Measurements from ENCODE around the gene LRCOL1. TPM values are rescaled to one million over a fixed set of nuclear protein-coding genes. Genes with fewer than 3 reads are reported as not detected.

LRCOL1 gene
- total RNA-seq, 2 donors from 2014 or later: not detected

- no peak overlapping the region for H3K4me3 ChIP-seq (ENCODE audit: low read length)
- no peak for TF ChIP-seq CTCF (conservative IDR thresholded peaks at IDR 0.05)
- no peak overlapping the region for H3K9ac ChIP-seq (ENCODE audit: extremely low read depth, low read length, poor library complexity, severe bottlenecking)
- peaks cover 6% of the 10 kb centered on the region for H3K27me3 ChIP-seq (ENCODE audit: control insufficient read depth, insufficient read depth, low read length, poor library complexity, severe bottlenecking)
- Mint-ChIP-seq H3K4me1 (no peaks in the 10 kb centered on the region), H3K36me3 (ENCODE audit: low read depth) (peaks cover 2% of the 10 kb centered on the region), H3K27ac (no peak overlapping the region), H3K4me3 (no peak overlapping the region), H3K27me3 (ENCODE audit: insufficient read depth) (peaks cover 46% of the 10 kb centered on the region), H3K9me3 (no peaks in the 10 kb centered on the region)
- H3K9me3 ChIP-seq (ENCODE audit: control insufficient read depth, low read length): no peaks in the 10 kb centered on the region
- no peak for DNase-seq
- H3K4me1 ChIP-seq (ENCODE audit: control insufficient read depth, insufficient read depth, low read length): no peaks in the 10 kb centered on the region
- H3K36me3 ChIP-seq (ENCODE audit: control insufficient read depth, insufficient read depth, low read length): no peaks in the 10 kb centered on the region
- 83 to 94% methylated on average over 12 to 19 of the region's 19 CpGs for WGBS, 2 experiments (ENCODE audit: insufficient coverage in 1 of 2, insufficient read length in 1 of 2)
- H3K27ac ChIP-seq (ENCODE audit: low read depth, low read length): no peak overlapping the region
These were observed 52.9 kb downstream of the LRCOL1 start for GRCh38 chr12:132557291-132558015.

- Mint-ChIP-seq H3K9me3 (no peaks in the 10 kb centered on the region), H3K27ac (no peak overlapping the region), H3K4me3 (no peak overlapping the region), H3K36me3 (ENCODE audit: low read depth) (peaks cover 3% of the 10 kb centered on the region), H3K27me3 (ENCODE audit: insufficient read depth) (peaks cover 53% of the 10 kb centered on the region), H3K4me1 (no peaks in the 10 kb centered on the region)
- Histone ChIP-seq H3K36me3 (ENCODE audit: control insufficient read depth, insufficient read depth, low read length) (no peaks in the 10 kb centered on the region), H3K9ac (ENCODE audit: extremely low read depth, low read length, poor library complexity, severe bottlenecking) (no peak overlapping the region), H3K4me3 (ENCODE audit: low read length) (no peak overlapping the region), H3K27ac (ENCODE audit: low read depth, low read length) (no peak overlapping the region), H3K27me3 (ENCODE audit: control insufficient read depth, insufficient read depth, low read length, poor library complexity, severe bottlenecking) (peaks cover 6% of the 10 kb centered on the region), H3K9me3 (ENCODE audit: control insufficient read depth, low read length) (no peaks in the 10 kb centered on the region), H3K4me1 (ENCODE audit: control insufficient read depth, insufficient read depth, low read length) (no peaks in the 10 kb centered on the region)
- 96 to 100% methylated on average over 9 to 17 of the region's 17 CpGs for WGBS, 2 experiments (ENCODE audit: insufficient coverage in 1 of 2, insufficient read length in 1 of 2)
- TF ChIP-seq CTCF (conservative IDR thresholded peaks at IDR 0.05): no peak
- no peak for DNase-seq
These were observed 53.6 kb downstream of the LRCOL1 start for GRCh38 chr12:132556801-132557200.

GRCh38 chr12:132556216-132556615 is 54.2 kb downstream of the LRCOL1 start:
- H3K9me3 Mint-ChIP-seq: no peaks in the 10 kb centered on the region
- Histone ChIP-seq H3K4me3 (ENCODE audit: low read length) (no peak overlapping the region), H3K4me1 (ENCODE audit: control insufficient read depth, insufficient read depth, low read length) (no peaks in the 10 kb centered on the region), H3K27me3 (ENCODE audit: control insufficient read depth, insufficient read depth, low read length, poor library complexity, severe bottlenecking) (peaks cover 6% of the 10 kb centered on the region), H3K9me3 (ENCODE audit: control insufficient read depth, low read length) (no peaks in the 10 kb centered on the region), H3K27ac (ENCODE audit: low read depth, low read length) (no peak overlapping the region), H3K36me3 (ENCODE audit: control insufficient read depth, insufficient read depth, low read length) (no peaks in the 10 kb centered on the region), H3K9ac (ENCODE audit: extremely low read depth, low read length, poor library complexity, severe bottlenecking) (no peak overlapping the region)
- no peak overlapping the region for H3K4me3 Mint-ChIP-seq
- H3K27ac Mint-ChIP-seq: no peak overlapping the region
- peaks cover 58% of the 10 kb centered on the region for H3K27me3 Mint-ChIP-seq (ENCODE audit: insufficient read depth)
- whole genome bisulfite sequencing, 2 experiments (ENCODE audit: insufficient coverage in 1 of 2, insufficient read length in 1 of 2): 88 to 94% methylated on average over 9 to 15 of the region's 16 CpGs
- no peak for TF ChIP-seq CTCF (conservative IDR thresholded peaks at IDR 0.05)
- peaks cover 3% of the 10 kb centered on the region for H3K36me3 Mint-ChIP-seq (ENCODE audit: low read depth)
- no peak for DNase-seq
- no peaks in the 10 kb centered on the region for H3K4me1 Mint-ChIP-seq

Measured in endodermal cell (in vitro differentiated cells).